ENCODE results near the gene BATF.
A peak's percentile ranks its signal among the peaks of the same experiment; 100 is the strongest.

BATF gene

GRCh38 chr14:75525969-75526368 lies 3.7 kb downstream of the BATF start:
- Histone ChIP-seq H3K36me3 (ENCODE audit: control insufficient read depth, insufficient read depth, low read length) (no peaks in the 10 kb centered on the region), H3K27me3 (ENCODE audit: control insufficient read depth, insufficient read depth, low read length) (no peaks in the 10 kb centered on the region), H3K4me1 (ENCODE audit: control insufficient read depth, insufficient read depth, low read length) (no peaks in the 10 kb centered on the region), H3K27ac (ENCODE audit: low read depth, low read length) (no peak overlapping the region), H3K9ac (ENCODE audit: low read length) (no peak overlapping the region), H3K4me3 (ENCODE audit: low read length) (no peak overlapping the region)

DNA sequence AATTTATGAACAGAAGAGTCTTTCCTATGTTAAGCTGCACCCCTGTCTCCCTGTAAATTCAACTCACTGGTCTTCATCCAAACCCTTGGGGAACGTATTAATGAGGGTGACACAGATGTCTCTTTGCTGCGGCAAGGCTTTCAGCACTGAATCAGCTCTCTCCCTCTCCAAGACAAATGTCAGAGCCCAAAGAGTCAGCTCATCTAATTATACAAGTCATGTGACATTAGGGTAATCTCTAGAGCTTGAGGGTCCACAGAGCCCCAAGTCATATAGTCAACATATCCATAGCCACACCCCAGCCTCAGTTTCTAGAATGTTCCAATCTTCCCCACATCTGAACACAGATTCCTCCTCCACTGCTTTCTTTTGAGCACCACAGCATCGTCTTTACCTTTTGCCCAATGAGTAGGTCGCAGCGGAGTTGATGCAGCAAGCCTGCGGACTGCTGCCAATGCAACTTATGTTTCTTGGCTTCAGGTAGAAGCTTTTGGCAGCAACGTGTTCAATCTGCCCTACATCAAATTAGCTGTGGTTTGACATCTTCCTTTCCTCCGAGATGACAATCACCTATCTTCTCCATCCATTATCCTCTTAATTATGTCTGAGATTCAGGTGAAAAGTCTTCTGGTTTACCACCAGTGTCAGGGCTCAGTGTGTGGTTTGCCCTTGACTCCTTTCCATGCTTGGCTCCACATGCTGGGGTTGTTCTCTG lies 5.3 kb downstream of the BATF start:
- no peaks in the 10 kb centered on the region for H3K27me3 ChIP-seq (ENCODE audit: control insufficient read depth, insufficient read depth, low read length)
- no peaks in the 10 kb centered on the region for H3K4me1 ChIP-seq (ENCODE audit: control insufficient read depth, insufficient read depth, low read length)
- H3K4me3 ChIP-seq (ENCODE audit: low read length): no peak overlapping the region
- no peak overlapping the region for H3K27ac ChIP-seq (ENCODE audit: low read depth, low read length)
- no peak overlapping the region for H3K9ac ChIP-seq (ENCODE audit: low read length)
- H3K36me3 ChIP-seq (ENCODE audit: control insufficient read depth, insufficient read depth, low read length): no peaks in the 10 kb centered on the region

- Histone ChIP-seq H3K4me1 (ENCODE audit: control insufficient read depth, insufficient read depth, low read length) (no peaks in the 10 kb centered on the region), H3K27ac (ENCODE audit: low read depth, low read length) (no peak overlapping the region)
These were observed 9.0 kb downstream of the BATF start for GRCh38 chr14:75531256-75531655.

DNA sequence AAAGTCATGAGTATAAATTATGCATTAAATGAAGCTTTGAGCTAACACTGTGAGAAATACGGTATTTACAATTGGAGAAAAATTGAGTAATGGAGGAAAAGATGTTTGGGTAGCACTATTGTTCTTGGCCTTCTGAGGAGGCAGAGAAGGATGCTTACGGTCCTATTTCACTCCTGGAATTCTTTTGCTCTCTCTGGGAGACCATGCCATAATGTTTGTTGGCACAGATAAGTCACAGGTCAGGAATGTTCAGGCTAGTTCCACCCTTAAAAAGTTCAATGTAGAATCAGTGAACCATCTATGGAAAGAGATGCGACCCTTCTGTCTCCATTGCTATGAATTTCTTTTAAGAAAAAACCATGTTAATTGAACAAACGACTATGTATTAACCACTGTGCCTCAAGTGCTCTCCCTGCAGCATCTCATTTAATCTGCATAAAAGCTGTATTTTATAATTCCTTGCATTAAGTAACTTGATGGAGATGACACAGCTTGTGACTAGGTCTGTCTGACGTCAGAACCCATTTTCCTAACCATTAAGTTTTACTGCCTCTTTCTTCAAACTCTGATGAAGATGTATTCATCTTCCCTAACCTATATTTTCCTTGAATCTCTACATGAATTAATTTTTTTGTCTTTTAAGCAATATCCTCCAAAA lies 9.5 kb downstream of the BATF start:
- H3K4me1 ChIP-seq (ENCODE audit: control insufficient read depth, insufficient read depth, low read length): no peaks in the 10 kb centered on the region
- no peaks in the 10 kb centered on the region for H3K27me3 ChIP-seq (ENCODE audit: control insufficient read depth, insufficient read depth, low read length)
- H3K27ac ChIP-seq (ENCODE audit: low read depth, low read length): no peak overlapping the region
- no peak overlapping the region for H3K9ac ChIP-seq (ENCODE audit: low read length)
- no peak overlapping the region for H3K4me3 ChIP-seq (ENCODE audit: low read length)
- H3K36me3 ChIP-seq (ENCODE audit: control insufficient read depth, insufficient read depth, low read length): no peaks in the 10 kb centered on the region

More at GRCh38 chr14:75531256-75531655, 9.0 kb downstream of the BATF start:
- Histone ChIP-seq H3K27me3 (ENCODE audit: control insufficient read depth, insufficient read depth, low read length) (no peaks in the 10 kb centered on the region), H3K36me3 (ENCODE audit: control insufficient read depth, insufficient read depth, low read length) (no peaks in the 10 kb centered on the region), H3K4me3 (ENCODE audit: low read length) (no peak overlapping the region), H3K9ac (ENCODE audit: low read length) (no peak overlapping the region)

DNA sequence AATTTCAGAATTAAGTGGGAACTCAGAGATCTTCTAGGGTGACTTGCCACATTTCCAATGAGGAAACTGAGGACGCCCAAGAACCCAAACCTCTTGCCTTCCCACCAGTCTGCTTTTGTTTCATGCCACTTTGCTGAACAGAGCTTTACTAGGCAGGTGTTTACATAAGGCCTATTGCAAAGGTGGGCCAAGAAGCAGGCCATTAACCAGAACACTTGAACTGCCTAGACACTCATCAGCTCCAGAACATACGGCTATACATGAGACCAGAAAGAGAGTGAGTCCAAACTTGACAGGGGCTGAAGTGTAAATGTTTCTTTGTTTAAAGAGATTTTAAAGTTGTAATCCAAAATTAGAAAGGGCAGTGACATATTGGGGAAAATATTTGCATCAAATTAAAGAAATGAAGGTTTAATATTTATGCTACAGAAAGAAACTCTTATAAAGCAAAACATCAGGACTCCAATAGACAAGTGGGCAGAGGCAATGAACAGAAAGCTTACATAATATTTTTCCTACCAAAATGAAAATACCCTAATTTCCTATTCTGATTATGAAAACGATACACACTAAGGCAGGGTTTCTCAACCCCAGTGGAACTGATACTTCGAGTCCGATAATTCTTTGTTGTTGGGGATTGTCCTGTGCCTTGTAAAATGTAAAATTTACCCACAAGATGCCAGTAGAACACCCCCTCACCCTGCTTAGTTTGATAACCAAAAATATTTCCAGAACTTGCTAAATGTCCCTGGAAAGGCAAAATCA lies 11.7 kb downstream of the BATF start:
- no peak overlapping the region for H3K4me3 ChIP-seq (ENCODE audit: low read length)
- no peak overlapping the region for H3K27ac ChIP-seq (ENCODE audit: low read depth, low read length)
- H3K27me3 ChIP-seq (ENCODE audit: control insufficient read depth, insufficient read depth, low read length): no peaks in the 10 kb centered on the region
- H3K9ac ChIP-seq (ENCODE audit: low read length): no peak overlapping the region
- H3K36me3 ChIP-seq (ENCODE audit: control insufficient read depth, insufficient read depth, low read length): no peaks in the 10 kb centered on the region
- no peaks in the 10 kb centered on the region for H3K4me1 ChIP-seq (ENCODE audit: control insufficient read depth, insufficient read depth, low read length)

DNA sequence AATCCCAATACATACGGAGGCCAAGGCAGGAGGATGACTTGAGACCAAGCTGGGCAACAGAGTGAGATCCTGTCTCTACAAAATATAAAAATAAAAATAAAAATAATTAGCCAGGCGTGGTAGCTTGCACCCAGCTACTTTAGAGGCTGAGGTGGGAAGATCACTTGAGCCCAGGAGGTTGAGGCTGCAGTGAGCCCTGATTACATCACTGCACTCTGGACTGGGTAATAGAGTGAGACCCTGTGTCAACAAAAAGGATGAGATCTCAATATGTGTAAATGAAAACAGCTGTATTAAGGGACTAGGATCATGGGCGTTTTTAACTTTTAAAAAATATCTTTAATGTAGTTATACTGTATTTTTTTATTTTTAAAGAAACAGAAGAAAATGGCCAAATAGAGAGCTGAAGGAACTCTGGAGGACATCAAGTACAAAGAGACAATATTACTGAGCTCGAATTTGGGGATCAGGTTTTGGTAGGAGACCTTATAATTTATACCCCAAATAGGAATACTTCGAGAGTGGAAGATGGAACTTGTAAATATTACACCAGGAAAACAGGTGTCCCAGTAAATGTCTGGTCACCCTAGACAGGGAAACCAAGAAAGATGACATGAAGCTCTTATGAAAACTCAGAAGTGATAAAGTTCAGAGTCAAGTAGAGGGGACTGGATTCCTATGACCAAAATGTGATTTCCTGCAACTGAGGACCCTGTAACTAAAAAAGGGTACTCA lies 13.1 kb downstream of the BATF start:
- H3K9ac ChIP-seq (ENCODE audit: low read length): no peak overlapping the region
- H3K4me3 ChIP-seq (ENCODE audit: low read length): no peak overlapping the region
- H3K27me3 ChIP-seq (ENCODE audit: control insufficient read depth, insufficient read depth, low read length): no peaks in the 10 kb centered on the region
- H3K36me3 ChIP-seq (ENCODE audit: control insufficient read depth, insufficient read depth, low read length): no peaks in the 10 kb centered on the region
- no peaks in the 10 kb centered on the region for H3K4me1 ChIP-seq (ENCODE audit: control insufficient read depth, insufficient read depth, low read length)
- H3K27ac ChIP-seq (ENCODE audit: low read depth, low read length): no peak overlapping the region

- Histone ChIP-seq H3K36me3 (ENCODE audit: control insufficient read depth, insufficient read depth, low read length) (no peaks in the 10 kb centered on the region), H3K4me3 (ENCODE audit: low read length) (no peak overlapping the region), H3K4me1 (ENCODE audit: control insufficient read depth, insufficient read depth, low read length) (no peaks in the 10 kb centered on the region), H3K27me3 (ENCODE audit: control insufficient read depth, insufficient read depth, low read length) (no peaks in the 10 kb centered on the region), H3K27ac (ENCODE audit: low read depth, low read length) (no peak overlapping the region), H3K9ac (ENCODE audit: low read length) (no peak overlapping the region)
These were observed 14.8 kb downstream of the BATF start for GRCh38 chr14:75537071-75537470.

- Histone ChIP-seq H3K4me3 (ENCODE audit: low read length) (no peak overlapping the region), H3K9ac (ENCODE audit: low read length) (no peak overlapping the region), H3K27ac (ENCODE audit: low read depth, low read length) (no peak overlapping the region), H3K36me3 (ENCODE audit: control insufficient read depth, insufficient read depth, low read length) (no peaks in the 10 kb centered on the region), H3K4me1 (ENCODE audit: control insufficient read depth, insufficient read depth, low read length) (no peaks in the 10 kb centered on the region), H3K27me3 (ENCODE audit: control insufficient read depth, insufficient read depth, low read length) (no peaks in the 10 kb centered on the region)
These were observed 16.9 kb downstream of the BATF start for GRCh38 chr14:75539162-75539560.

DNA sequence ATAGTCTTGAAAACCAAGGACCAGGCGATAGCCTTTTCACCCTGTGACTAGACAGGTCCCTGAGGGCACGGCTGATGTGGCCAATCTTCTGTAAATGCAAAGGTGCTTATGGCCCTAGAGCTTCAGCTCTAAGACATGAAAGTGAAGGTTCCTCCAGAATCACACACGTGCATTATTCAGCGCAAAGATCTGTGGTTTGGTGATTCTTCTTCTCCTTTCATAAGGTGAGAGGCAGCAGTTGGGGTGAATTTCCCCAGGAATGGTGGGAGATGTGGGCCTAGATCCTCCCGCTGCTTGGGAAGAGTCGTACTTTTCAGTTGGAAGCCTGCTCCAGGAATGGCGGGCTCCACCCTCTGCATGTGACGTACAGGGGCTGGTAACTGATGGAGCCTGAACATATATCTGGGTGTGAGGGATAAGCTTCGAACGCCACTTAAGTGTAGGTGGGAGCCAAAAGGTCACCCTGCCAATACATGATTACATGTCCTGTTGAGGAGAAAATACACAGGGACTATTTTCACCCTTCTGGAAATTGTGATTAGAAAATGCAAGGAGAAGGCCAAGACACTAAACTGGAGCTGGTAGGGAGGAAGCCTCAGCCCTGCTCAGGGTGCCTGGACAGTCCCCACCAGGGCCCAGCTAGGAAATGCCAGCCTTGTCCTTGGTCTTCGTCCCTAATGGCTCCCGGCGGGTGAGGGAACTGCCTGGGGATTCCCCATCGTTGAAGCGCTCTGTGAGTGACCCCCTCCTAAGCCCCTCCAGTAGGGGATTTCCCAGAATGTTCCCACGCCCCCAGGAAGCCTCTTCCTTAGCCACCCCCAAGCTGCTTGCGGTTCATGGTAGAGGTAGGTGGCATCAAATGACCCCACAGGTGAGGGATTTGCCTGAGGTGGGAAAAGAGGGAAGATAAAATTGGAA lies 17.6 kb downstream of the BATF start:
- H3K36me3 ChIP-seq (ENCODE audit: control insufficient read depth, insufficient read depth, low read length): no peaks in the 10 kb centered on the region
- no peak overlapping the region for H3K27ac ChIP-seq (ENCODE audit: low read depth, low read length)
- H3K4me1 ChIP-seq (ENCODE audit: control insufficient read depth, insufficient read depth, low read length): no peaks in the 10 kb centered on the region
- H3K4me3 ChIP-seq (ENCODE audit: low read length): no peak overlapping the region
- H3K9ac ChIP-seq (ENCODE audit: low read length): no peak overlapping the region
- H3K27me3 ChIP-seq (ENCODE audit: control insufficient read depth, insufficient read depth, low read length): no peaks in the 10 kb centered on the region

- H3K4me3 ChIP-seq (ENCODE audit: low read length): no peak overlapping the region
- H3K27me3 ChIP-seq (ENCODE audit: control insufficient read depth, insufficient read depth, low read length): no peaks in the 10 kb centered on the region
- no peaks in the 10 kb centered on the region for H3K4me1 ChIP-seq (ENCODE audit: control insufficient read depth, insufficient read depth, low read length)
- H3K27ac ChIP-seq (ENCODE audit: low read depth, low read length): no peak overlapping the region
- H3K9ac ChIP-seq (ENCODE audit: low read length): no peak overlapping the region
- no peaks in the 10 kb centered on the region for H3K36me3 ChIP-seq (ENCODE audit: control insufficient read depth, insufficient read depth, low read length)
These were observed 18.2 kb downstream of the BATF start for GRCh38 chr14:75540479-75540851.

DNA sequence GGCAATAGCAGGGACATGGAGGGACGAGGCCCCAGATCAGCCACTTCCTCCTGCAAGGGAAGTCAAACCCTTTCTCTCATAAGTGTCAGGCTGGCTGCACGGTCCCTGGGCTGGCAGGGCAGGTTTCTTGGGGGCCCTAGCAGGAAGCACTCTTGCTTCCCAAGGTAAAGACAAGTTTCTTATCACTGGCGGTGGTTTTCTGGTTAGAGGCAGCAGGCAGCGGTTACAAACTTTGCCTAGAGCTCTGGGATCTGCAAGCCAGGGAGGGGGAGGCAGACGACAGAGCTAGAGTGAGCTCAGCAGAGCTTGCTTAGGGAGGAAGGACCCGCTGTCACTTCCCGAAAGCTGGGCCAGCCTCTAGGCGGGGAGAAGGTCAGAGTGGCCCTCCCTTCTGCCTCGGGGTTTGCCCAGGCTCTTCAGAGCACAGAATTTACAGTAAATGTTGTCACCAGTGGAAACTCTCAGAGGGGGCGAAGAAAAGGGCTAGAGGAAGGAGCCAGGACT lies 20.4 kb downstream of the BATF start:
- no peaks in the 10 kb centered on the region for H3K4me1 ChIP-seq (ENCODE audit: control insufficient read depth, insufficient read depth, low read length)
- no peaks in the 10 kb centered on the region for H3K27me3 ChIP-seq (ENCODE audit: control insufficient read depth, insufficient read depth, low read length)
- H3K36me3 ChIP-seq (ENCODE audit: control insufficient read depth, insufficient read depth, low read length): no peaks in the 10 kb centered on the region
- peak overlapping the region; percentile 17 for H3K9ac ChIP-seq (ENCODE audit: low read length)
- H3K27ac ChIP-seq (ENCODE audit: low read depth, low read length): peak overlapping the region; percentile 60
- no peak overlapping the region for H3K4me3 ChIP-seq (ENCODE audit: low read length)
